H9 (cell line): Measurements from ENCODE around the gene GNAS. TPM values are rescaled to one million over a fixed set of nuclear protein-coding genes. Genes with fewer than 3 reads are reported as not detected.

Source experiments
- DNase-seq: peaks from one replicate; pipeline ENCODE4 v3.0.0-alpha.2; 2017
- H2AFZ ChIP-seq: one replicate; pipeline ENCODE4 v1.6.1; 2013; ENCODE audit warnings: mild to moderate bottlenecking, low read length, control low read depth, moderate library complexity
- H2AK5ac ChIP-seq: 2 replicates; pipeline ENCODE4 v1.6.1; 2013; ENCODE audit warnings: low read length, control low read depth, mixed read lengths; ENCODE audit not compliant: insufficient read length
- H2BK120ac ChIP-seq: one replicate; pipeline ENCODE4 v1.6.1; 2013; ENCODE audit warnings: low read depth, mild to moderate bottlenecking, low read length, control low read depth, inconsistent platforms; ENCODE audit not compliant: poor library complexity, severe bottlenecking
- H2BK12ac ChIP-seq: 2 replicates; pipeline ENCODE4 v1.6.1; 2013; ENCODE audit warnings: low read length, control low read depth, mixed read lengths, low read depth; ENCODE audit not compliant: insufficient read length
- H2BK15ac ChIP-seq: 2 replicates; pipeline ENCODE4 v1.6.1; 2013; ENCODE audit warnings: low read depth, low read length, control low read depth
- H2BK20ac ChIP-seq: one replicate; pipeline ENCODE4 v1.6.1; 2013; ENCODE audit warnings: low read depth, mild to moderate bottlenecking, low read length, control low read depth, inconsistent platforms; ENCODE audit not compliant: poor library complexity, severe bottlenecking
- H2BK5ac ChIP-seq: 2 replicates; pipeline ENCODE4 v1.6.1; 2013; ENCODE audit warnings: low read length, control low read depth, mixed read lengths; ENCODE audit not compliant: insufficient read length
- H3K14ac ChIP-seq: 2 replicates; pipeline ENCODE4 v1.6.1; 2013; ENCODE audit warnings: low read length, control low read depth; ENCODE audit not compliant: insufficient read depth
- H3K18ac ChIP-seq: 2 replicates; pipeline ENCODE4 v1.6.1; 2013; ENCODE audit warnings: low read depth, mild to moderate bottlenecking, mixed read lengths, low read length, control low read depth; ENCODE audit not compliant: insufficient read length
- H3K23ac ChIP-seq: 2 replicates; pipeline ENCODE4 v1.6.1; 2013; ENCODE audit warnings: low read length, control low read depth, mixed read lengths, low read depth; ENCODE audit not compliant: insufficient read length
- H3K23me2 ChIP-seq: 2 replicates; pipeline ENCODE4 v1.6.1; 2013; ENCODE audit warnings: low read depth, mild to moderate bottlenecking, mixed read lengths, low read length, control low read depth; ENCODE audit not compliant: insufficient read length, poor library complexity, severe bottlenecking
- H3K27ac ChIP-seq: 2 replicates; pipeline ENCODE4 v1.5.1; 2013; ENCODE audit warnings: low read length, control low read depth, mixed read lengths, low read depth; ENCODE audit not compliant: insufficient read length
- H3K27me3 ChIP-seq: 2 replicates; pipeline ENCODE4 v1.6.1; 2013; ENCODE audit warnings: low read length, control low read depth, inconsistent platforms; ENCODE audit not compliant: insufficient read depth
- H3K4ac ChIP-seq: 2 replicates; pipeline ENCODE4 v1.6.1; 2013; ENCODE audit warnings: low read depth, mild to moderate bottlenecking, control low read depth, inconsistent platforms, low read length, moderate library complexity
- H3K4me1 ChIP-seq: 2 replicates; pipeline ENCODE4 v1.6.1; 2013; ENCODE audit warnings: low read length, control low read depth, inconsistent platforms; ENCODE audit not compliant: insufficient read depth
- H3K4me2 ChIP-seq: 2 replicates; pipeline ENCODE4 v1.6.1; 2013; ENCODE audit warnings: low read length, control low read depth, mixed read lengths; ENCODE audit not compliant: insufficient read length, insufficient read depth
- H3K56ac ChIP-seq: 2 replicates; pipeline ENCODE4 v1.6.1; 2013; ENCODE audit warnings: low read depth, mild to moderate bottlenecking, mixed read lengths, low read length, control low read depth; ENCODE audit not compliant: insufficient read length
- H3K79me1 ChIP-seq: 2 replicates; pipeline ENCODE4 v1.6.1; 2013; ENCODE audit warnings: low read depth, mild to moderate bottlenecking, moderate library complexity, low read length, control low read depth, inconsistent platforms; ENCODE audit not compliant: insufficient read depth, poor library complexity, severe bottlenecking
- H3K79me2 ChIP-seq: 2 replicates; pipeline ENCODE4 v1.6.1; 2013; ENCODE audit warnings: low read length, control low read depth, inconsistent platforms; ENCODE audit not compliant: insufficient read depth
- H3K9ac ChIP-seq: 2 replicates; pipeline ENCODE4 v1.6.1; 2013; ENCODE audit warnings: low read length, control low read depth, mixed read lengths; ENCODE audit not compliant: insufficient read length; ENCODE audit errors: extremely low read depth
- H3K9me3 ChIP-seq: one replicate; pipeline ENCODE4 v1.6.1; 2013; ENCODE audit warnings: low read depth, low read length, inconsistent platforms; ENCODE audit not compliant: control insufficient read depth
- H3T11ph ChIP-seq: one replicate; pipeline ENCODE4 v1.6.1; 2013; ENCODE audit warnings: mild to moderate bottlenecking, low read length, control low read depth, inconsistent platforms
- H4K20me1 ChIP-seq: one replicate; pipeline ENCODE4 v1.6.1; 2013; ENCODE audit not compliant: control insufficient read depth, insufficient read length, insufficient read depth
- H4K5ac ChIP-seq: 2 replicates; pipeline ENCODE4 v1.6.1; 2013; ENCODE audit warnings: low read depth, mild to moderate bottlenecking, mixed read lengths, low read length, control low read depth; ENCODE audit not compliant: insufficient read length
- H4K8ac ChIP-seq: replicated peaks from 2 replicates; pipeline ENCODE4 v1.6.1; 2013; ENCODE audit warnings: low read length, control low read depth, mixed read lengths, low read depth; ENCODE audit not compliant: insufficient read length
- H4K91ac ChIP-seq: 2 replicates; pipeline ENCODE4 v1.6.1; 2013; ENCODE audit warnings: low read depth, mild to moderate bottlenecking, moderate library complexity, mixed read lengths, low read length, control low read depth; ENCODE audit not compliant: insufficient read length
- H3K27ac Mint-ChIP-seq, 3 experiments: 2 replicates in 2 of 3; 3 replicates in 1 of 3; pipeline ENCODE4 v1.8.0; 2020 to 2021; ENCODE audit warnings: mixed read lengths in 3 of 3, mild to moderate bottlenecking in 1 of 3, moderate library complexity in 1 of 3
- H3K27me3 Mint-ChIP-seq: 2 replicates; pipeline ENCODE4 v1.8.0; 2021; ENCODE audit warnings: low read depth, mild to moderate bottlenecking, moderate library complexity, mixed read lengths
- H3K36me3 Mint-ChIP-seq, 3 experiments: 2 replicates in 2 of 3; 3 replicates in 1 of 3; pipeline ENCODE4 v1.8.0; 2020 to 2021; ENCODE audit warnings: low read depth in 3 of 3, mixed read lengths in 3 of 3; ENCODE audit not compliant: insufficient read depth in 1 of 3
- H3K4me1 Mint-ChIP-seq, 2 experiments: 2 replicates each; pipeline ENCODE4 v1.8.0; 2020; ENCODE audit warnings: mixed read lengths in 2 of 2
- H3K4me3 Mint-ChIP-seq, 2 experiments: 2 replicates in 1 of 2; 3 replicates in 1 of 2; pipeline ENCODE4 v1.8.0; 2020 to 2021; ENCODE audit warnings: mild to moderate bottlenecking in 2 of 2, mixed read lengths in 2 of 2, moderate library complexity in 1 of 2
- H3K9me3 Mint-ChIP-seq, 2 experiments: 2 replicates in 1 of 2; 3 replicates in 1 of 2; pipeline ENCODE4 v1.8.0; 2020; ENCODE audit warnings: mild to moderate bottlenecking in 2 of 2, mixed read lengths in 2 of 2, moderate library complexity in 1 of 2
- CTCF ChIP-seq: fragments of 200-600 bp; sonication (generic); conservative IDR thresholded peaks from 3 replicates; pipeline ENCODE4 v1.8.0; 2021; ENCODE audit warnings: antibody characterized with exemption, mild to moderate bottlenecking
- WGBS: extraction: QIAGEN DNeasy Blood & Tissue Kit; methylation state at CpG from one replicate; pipeline ENCODE4 v1.1.7; 2013; ENCODE audit warnings: missing lambda C conversion rate, low lambda C conversion rate, mixed read lengths; ENCODE audit not compliant: insufficient read length; ENCODE audit errors: extremely low coverage; 5-methylcytosine and 5-hydroxymethylcytosine counted together
- total RNA-seq: library from RNA; stranded (reverse); gene quantifications from 2 replicates; pipeline ENCODE4 v1.2.1, GENCODE V29; 2021

GNAS gene
- total RNA-seq, 1 experiment from 2014 or later: 920 TPM

GRCh38 chr20:58932170-58932569 is 79.7 kb downstream of the GNAS start:
- Mint-ChIP-seq H3K4me3 (no peak overlapping the region), H3K27me3 (peaks cover 10% of the 10 kb centered on the region), H3K36me3 (peaks cover 0 to 4% (median 3%) of the 10 kb centered on the region in 3 experiments; a peak in 3 of 7 replicates), H3K4me1 (peaks cover 7 to 8% of the 10 kb centered on the region in 2 experiments), H3K9me3 (peaks cover 6 to 7% of the 10 kb centered on the region in 2 experiments; a peak in 4 of 5 replicates), H3K27ac (no peak overlapping the region)
- Histone ChIP-seq H4K20me1 (no peaks in the 10 kb centered on the region), H3K4me1 (no peaks in the 10 kb centered on the region), H3K18ac (no peak overlapping the region), H2BK20ac (no peak overlapping the region), H2AK5ac (no peak overlapping the region), H3K14ac (no peak overlapping the region), H2BK120ac (no peak overlapping the region), H3K23ac (no peak overlapping the region), H3K79me1 (no peaks in the 10 kb centered on the region), H4K5ac (no peak overlapping the region), H4K91ac (no peak overlapping the region), H3K4ac (no peak overlapping the region), H3K9me3 (no peaks in the 10 kb centered on the region), H2BK12ac (no peak overlapping the region), H3K4me2 (no peak overlapping the region), H3K79me2 (no peaks in the 10 kb centered on the region), H2AFZ (no peak overlapping the region), H2BK5ac (no peak overlapping the region), H2BK15ac (no peak overlapping the region), H3K9ac (no peak overlapping the region), H3K23me2 (no peaks in the 10 kb centered on the region), H3K27me3 (no peaks in the 10 kb centered on the region), H3K27ac (no peak overlapping the region), H4K8ac (no peak overlapping the region), H3K56ac (no peak overlapping the region), H3T11ph (no peak overlapping the region)
- no CpG with 5 or more reads among the region's 5 CpGs for WGBS
- DNase-seq: no peak
- TF ChIP-seq CTCF: no peak
